ENCODE measurements around the gene DENND1B. TPM values are rescaled to one million over a fixed set of nuclear protein-coding genes. Genes with fewer than 3 reads are reported as not detected.
"Not testable (repeated sequence)": the region's sequence is repeated elsewhere in the genome, so short reads cannot be mapped to it uniquely, and the experiment has no call there.

Gene DENND1B
- total RNA-seq, 1 experiment from 2014 or later = 4.5 TPM

GRCh38 chr1:197786280-197786679, 11.0 kb upstream of the DENND1B start:
- DNase-seq (ENCODE audit: low read depth) = no peak

GRCh38 chr1:197783510-197783948, 8.2 kb upstream of the DENND1B start:
- DNase-seq (ENCODE audit: low read depth) = peak; percentile 38

GRCh38 chr1:197782722-197783360, 7.6 kb upstream of the DENND1B start:
- DNase-seq (ENCODE audit: low read depth) = peak; percentile 11

- DNase-seq (ENCODE audit: low read depth) = peak; percentile 31
Measured at GRCh38 chr1:197781968-197782721, 6.9 kb upstream of the DENND1B start.

- no peak for DNase-seq (ENCODE audit: low read depth)
Measured at GRCh38 chr1:197779921-197780320, 4.6 kb upstream of the DENND1B start.

GRCh38 chr1:197778366-197778945, 3.2 kb upstream of the DENND1B start:
- DNase-seq (ENCODE audit: low read depth) = no peak

GRCh38 chr1:197776351-197777105, 1.2 kb upstream of the DENND1B start:
- DNase-seq (ENCODE audit: low read depth) = peak; percentile 70

- peak; percentile 52 for DNase-seq (ENCODE audit: low read depth)
Measured at GRCh38 chr1:197774466-197775281, 606 bp downstream of the DENND1B start.

GRCh38 chr1:197773856-197774255, 1.4 kb downstream of the DENND1B start:
- no peak for DNase-seq (ENCODE audit: low read depth)

- no peak for DNase-seq (ENCODE audit: low read depth)
Measured at GRCh38 chr1:197771904-197772556, 3.2 kb downstream of the DENND1B start.

GRCh38 chr1:197771386-197771785, 3.9 kb downstream of the DENND1B start:
- DNase-seq (ENCODE audit: low read depth) = no peak

GRCh38 chr1:197770243-197770642, 5.0 kb downstream of the DENND1B start:
- DNase-seq (ENCODE audit: low read depth) = no peak

- DNase-seq (ENCODE audit: low read depth) = no peak
Measured at GRCh38 chr1:197769287-197769686, 6.0 kb downstream of the DENND1B start.

GRCh38 chr1:197768014-197768805, 7.1 kb downstream of the DENND1B start:
- DNase-seq (ENCODE audit: low read depth) = no peak

- no peak for DNase-seq (ENCODE audit: low read depth)
Measured at GRCh38 chr1:197763769-197764168, 11.5 kb downstream of the DENND1B start.

GRCh38 chr1:197763307-197763706, 12.0 kb downstream of the DENND1B start:
- no peak for DNase-seq (ENCODE audit: low read depth)

GRCh38 chr1:197761654-197762053, 13.6 kb downstream of the DENND1B start:
- no peak for DNase-seq (ENCODE audit: low read depth)

- not testable (repeated sequence) for DNase-seq (ENCODE audit: low read depth)
Measured at GRCh38 chr1:197755553-197755952, 19.7 kb downstream of the DENND1B start.

- DNase-seq (ENCODE audit: low read depth) = not testable (repeated sequence)
Measured at GRCh38 chr1:197752652-197753164, 22.6 kb downstream of the DENND1B start.

All from LHCN-M2 (cell line).